ENCODE results near the gene MAD1L1.
A peak's percentile ranks its signal among the peaks of the same experiment; 100 is the strongest.
"Not testable (repeated sequence)": the region's sequence is repeated elsewhere in the genome, so short reads cannot be mapped to it uniquely, and the experiment has no call there.

The MAD1L1 gene

GRCh38 chr7:1976521-1976920 lies 256.2 kb downstream of the MAD1L1 start:
- DNase-seq, result not testable (repeated sequence)

DNA sequence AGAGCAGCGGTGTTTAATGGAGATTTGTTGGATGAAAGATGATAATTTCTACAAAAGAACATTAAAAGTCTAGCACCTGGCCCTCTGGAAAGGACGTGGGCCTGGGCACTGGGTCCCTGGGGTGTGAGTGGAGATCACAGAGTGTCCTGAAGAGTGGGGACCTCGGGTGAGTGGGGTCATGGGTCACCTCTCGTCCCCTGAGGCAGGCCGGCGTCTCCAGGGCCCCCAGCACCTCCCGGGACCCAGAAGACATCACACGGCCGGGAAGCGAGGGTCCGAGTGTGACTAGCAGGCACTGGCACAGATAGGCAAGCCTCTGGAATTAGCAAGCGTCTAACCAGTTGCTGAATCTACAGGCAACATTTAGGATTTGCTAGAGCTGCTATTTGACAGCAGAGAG lies 257.2 kb downstream of the MAD1L1 start:
- DNase-seq, result no peak

- DNase-seq, result no peak
Measured at GRCh38 chr7:1975179-1975578, 257.6 kb downstream of the MAD1L1 start.

DNA sequence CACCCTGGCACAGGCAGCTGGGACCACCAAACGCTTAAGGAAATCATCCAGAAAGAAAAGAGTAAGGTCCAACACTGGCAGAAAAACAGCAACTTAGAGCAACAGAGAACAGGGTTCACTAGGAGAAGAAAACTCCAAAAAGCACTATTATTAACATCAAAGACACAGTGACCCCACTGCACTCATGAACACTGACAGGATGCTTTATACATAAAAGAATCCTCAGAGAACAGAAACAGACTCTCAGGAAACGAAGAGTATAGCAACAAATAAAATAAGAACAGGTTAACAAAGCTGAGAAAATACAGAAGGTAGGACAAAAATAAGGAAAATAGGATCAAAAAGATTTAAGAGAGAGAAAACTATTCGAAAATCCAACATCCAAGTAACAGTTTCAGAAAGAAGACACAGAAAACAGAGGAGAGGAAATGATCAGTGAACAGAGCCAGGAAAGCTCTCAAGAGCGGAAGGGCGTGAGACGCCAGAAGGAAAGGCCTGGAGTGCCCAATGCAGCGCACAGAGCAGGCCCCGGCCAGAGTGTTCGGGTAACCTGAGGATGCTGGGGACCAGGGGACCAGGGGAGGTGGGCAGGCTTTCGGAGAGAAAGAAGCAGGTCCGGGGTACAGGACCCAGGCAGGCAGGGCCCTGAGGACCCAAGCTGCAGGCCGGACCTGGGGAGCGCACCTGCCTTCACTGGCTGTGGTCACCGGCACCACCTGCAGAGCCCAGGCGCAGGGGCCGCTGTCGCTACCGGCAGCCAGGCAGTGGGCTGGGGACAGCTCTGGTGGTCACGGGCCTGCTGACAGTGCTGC lies 258.2 kb downstream of the MAD1L1 start:
- no peak for DNase-seq

- DNase-seq, result no peak
Measured at GRCh38 chr7:1973321-1974251, 259.2 kb downstream of the MAD1L1 start.

GRCh38 chr7:1972744-1973143 lies 260.0 kb downstream of the MAD1L1 start:
- no peak for DNase-seq

DNA sequence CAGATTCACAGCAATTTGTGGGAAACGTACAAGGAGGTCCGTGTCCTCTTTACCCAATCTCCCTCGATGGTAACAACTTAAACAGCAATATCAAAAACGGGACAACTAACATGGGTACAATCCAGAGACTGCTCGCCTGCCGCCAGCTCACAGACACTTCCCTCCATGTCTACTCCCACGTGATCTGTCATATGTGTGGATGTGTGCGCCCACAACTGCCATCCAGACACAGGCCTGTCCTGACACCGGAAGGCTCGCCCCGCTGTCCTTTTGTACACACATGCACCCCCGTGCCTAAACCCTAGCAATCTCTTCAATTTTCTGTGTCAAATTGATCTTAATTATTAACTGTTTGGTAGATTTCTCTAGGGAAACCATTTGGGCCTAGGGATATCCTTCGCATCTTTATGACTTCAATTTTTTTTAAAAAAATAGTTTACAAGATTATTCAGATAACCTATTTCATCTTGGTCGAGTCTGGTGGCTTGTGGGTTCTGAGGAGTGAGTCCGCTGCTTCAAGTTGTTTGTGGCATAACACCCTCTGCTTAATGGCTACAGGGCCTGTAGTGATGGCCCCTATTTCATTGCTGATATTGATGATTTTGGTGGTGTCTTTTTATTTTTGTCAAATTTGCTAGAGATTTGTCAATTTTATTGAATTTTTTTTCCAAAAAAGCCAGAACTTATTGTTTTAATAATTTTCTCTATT lies 260.6 kb downstream of the MAD1L1 start:
- DNase-seq, result no peak

DNA sequence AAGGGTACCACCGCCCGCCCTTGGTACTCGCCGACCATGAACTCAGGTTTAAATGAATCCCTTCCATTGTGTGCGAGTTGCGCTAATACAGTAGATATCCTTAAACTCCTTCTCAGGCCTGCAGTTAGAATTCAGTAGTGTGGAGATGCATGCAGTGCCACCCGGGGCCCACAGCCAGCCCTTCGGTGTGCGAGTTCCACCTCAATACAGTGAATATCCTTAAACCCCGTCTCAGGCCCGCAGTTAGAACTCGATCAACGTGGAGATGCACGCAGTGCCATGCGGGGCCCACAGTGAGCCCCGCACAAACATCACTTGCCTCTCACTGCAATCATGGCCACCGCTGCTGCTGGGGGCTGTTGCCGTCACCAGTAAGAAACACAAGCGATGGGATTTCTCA lies 261.9 kb downstream of the MAD1L1 start:
- DNase-seq, result no peak

- DNase-seq, result not testable (repeated sequence)
Measured at GRCh38 chr7:1970285-1970660, 262.5 kb downstream of the MAD1L1 start.

DNA sequence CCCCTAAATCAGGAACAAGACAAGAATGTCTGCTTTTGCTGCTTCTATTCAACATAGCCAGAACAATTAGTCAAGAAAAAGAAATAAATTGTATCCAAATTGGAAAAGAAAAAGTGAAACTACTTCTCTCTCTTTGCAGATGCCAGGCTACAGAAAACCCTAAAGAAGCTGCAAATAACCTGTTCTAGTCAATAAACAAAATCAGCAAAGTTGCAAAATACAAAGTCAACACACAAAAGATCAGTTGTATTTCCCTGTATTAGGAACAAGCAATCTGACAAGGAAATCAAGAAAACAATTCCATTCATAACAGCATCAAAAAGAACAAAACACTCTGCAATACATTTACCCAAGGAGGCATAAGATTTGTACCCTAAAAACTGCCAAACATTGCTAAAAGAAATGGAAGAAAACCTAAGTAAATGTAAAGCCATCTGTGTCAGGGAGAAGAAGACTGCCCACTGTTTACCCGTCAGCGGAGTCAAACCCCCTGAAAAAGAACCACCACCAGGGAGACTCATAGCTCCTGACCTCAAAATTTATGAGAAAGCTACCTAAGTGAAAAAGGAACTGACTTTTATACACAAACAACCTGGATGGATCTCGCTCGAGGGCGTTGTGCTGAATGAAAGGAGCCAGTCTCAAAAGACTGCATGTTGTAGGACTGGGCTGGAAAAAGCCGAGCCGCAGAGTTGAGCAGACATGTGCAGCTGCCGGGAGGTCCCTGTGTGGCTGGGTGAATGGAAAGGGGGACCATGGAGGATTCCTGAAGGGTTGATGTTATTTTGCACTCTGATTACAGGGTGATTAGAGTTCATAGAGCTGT lies 263.1 kb downstream of the MAD1L1 start:
- no peak for DNase-seq

GRCh38 chr7:1968397-1969111 lies 264.2 kb downstream of the MAD1L1 start:
- no peak for DNase-seq

GRCh38 chr7:1967512-1968396 lies 265.0 kb downstream of the MAD1L1 start:
- DNase-seq, result no peak

- DNase-seq, result no peak
Measured at GRCh38 chr7:1966631-1967200, 266.0 kb downstream of the MAD1L1 start.

- no peak for DNase-seq
Measured at GRCh38 chr7:1965579-1966294, 267.0 kb downstream of the MAD1L1 start.

DNA sequence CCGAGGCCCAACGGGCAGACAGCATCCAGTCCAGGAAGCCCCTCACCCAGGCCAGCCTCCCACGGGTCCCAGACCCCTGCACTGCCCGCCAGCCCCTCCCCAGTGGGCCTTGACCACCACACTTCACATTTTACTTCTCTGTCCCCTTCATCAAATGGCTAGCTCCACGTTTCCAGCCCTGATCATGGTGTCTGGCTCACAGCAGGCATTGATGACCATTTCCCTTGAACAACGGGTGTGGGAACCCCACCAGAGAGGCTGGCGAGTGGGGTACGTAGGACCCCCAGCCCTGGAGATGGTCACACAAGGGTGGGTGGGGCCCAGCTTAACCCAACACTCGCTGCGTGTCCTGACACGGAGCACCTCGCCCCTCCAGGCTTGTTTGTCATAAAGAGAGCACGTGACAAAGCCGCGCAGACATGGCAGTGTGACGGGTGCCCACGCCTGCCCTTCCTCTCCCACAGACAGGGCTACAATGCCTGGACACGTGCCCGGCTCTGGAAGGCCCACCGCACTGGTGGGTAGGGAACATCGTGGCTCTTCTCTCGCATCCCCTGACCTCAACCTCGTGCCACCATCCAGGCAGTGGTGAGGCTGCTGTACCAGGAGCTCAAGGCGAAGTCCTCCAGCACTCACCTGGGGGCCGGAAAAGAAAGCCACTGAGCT lies 267.7 kb downstream of the MAD1L1 start:
- no peak for DNase-seq

GRCh38 chr7:1964211-1964912 lies 268.4 kb downstream of the MAD1L1 start:
- DNase-seq, result no peak

DNA sequence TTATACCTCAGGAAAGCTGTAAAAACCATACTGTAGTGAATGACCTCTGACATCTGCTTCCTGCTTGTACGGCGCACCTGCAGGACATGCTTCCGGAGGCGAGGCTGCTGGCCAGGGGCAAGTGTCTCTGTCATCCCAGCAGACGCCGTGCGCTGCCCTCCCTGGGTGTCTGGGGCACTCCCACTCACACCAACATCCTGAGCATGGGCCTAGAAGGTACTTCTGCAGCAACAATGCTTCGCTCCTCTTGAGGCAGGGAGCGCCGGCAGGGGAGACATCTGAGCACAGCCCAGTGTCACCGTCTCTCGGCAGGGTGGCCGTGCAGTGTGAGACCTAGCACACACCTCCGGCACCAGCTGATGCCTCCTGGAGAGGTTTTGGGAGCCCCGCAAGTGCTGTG lies 269.2 kb downstream of the MAD1L1 start:
- DNase-seq, result no peak

DNA sequence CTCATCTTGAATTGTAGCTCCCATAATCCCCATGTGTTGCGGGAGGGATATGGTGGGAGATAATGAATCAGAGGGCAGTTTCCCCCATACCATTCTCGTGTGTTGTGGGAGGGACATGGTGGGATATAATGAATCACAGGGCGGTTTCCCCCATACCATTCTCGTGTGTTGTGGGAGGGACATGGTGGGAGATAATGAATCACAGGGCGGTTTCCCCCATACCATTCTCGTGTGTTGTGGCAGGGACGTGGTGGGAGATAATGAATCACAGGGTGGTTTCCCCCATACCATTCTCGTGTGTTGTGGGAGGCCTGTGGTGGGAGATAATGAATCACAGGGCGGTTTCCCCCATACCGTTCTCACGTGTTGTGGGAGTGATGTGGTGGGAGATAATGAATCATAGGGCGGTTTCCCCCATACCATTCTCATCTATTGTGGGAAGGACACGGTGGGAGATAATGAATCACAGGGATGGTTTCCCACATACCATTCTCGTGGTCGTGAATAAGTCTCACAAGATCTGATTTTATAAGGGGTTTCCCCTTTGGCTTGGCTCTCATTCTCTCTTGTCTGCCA lies 271.0 kb downstream of the MAD1L1 start:
- peak; percentile 78 for DNase-seq

Measured in stimulated activated naive CD4-positive, alpha-beta T cell treated with Interleukin-2 at 50 U/mL for 16 hours (primary cell).